Mesenteric fat pad (tissue), 1 donor: Measurements from ENCODE around the gene MYO18B. TPM values are rescaled to one million over a fixed set of nuclear protein-coding genes. Genes with fewer than 3 reads are reported as not detected.

ENCODE experiments used
- DNase-seq: peaks from one replicate; pipeline ENCODE4 v3.0.0-alpha.2; 2020; ENCODE audit warnings: low spot score
- total RNA-seq: library from RNA; stranded (reverse); fragmentation: NEBNext Ultra II Directional; extraction: Animal tissue kit (Norgen Biotek cat#: 25700); gene quantifications from one replicate; pipeline ENCODE4 v1.2.1, GENCODE V29; 2021
- donor health status: DM: yes; HTN: yes; CAD: no.

MYO18B gene
- total RNA-seq, 1 donor from 2014 or later = 0.10 TPM

DNA sequence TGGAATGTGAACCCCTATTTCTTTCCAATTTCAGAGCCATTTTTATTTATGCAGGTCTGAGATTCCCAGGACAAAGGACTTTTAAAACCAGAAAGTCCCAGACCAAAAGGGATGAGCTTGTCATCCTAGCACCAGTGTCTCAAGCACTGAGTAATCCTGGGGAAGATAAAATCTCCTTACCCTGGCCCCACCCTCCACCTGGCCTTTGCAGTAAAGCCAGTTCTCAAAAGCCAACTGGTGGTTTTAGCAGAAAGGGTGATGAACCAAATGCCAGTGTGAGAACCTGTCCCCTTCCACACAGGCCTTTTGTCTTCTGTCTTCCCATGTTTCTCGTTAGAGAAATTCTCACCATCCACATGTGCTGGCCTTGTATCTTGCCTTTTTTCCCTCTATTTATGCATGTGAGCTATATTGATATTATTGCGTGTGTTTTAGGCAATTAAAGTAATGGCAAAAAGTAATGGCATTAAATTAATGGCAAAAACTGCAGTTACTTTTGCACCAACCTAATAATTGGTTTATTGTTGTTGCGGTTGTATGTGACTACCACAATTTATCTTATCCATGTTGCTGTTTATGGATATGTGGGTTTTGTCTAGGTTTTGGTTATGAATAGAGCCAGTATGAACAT lies 191.3 kb downstream of the MYO18B start:
- DNase-seq = no peak

DNA sequence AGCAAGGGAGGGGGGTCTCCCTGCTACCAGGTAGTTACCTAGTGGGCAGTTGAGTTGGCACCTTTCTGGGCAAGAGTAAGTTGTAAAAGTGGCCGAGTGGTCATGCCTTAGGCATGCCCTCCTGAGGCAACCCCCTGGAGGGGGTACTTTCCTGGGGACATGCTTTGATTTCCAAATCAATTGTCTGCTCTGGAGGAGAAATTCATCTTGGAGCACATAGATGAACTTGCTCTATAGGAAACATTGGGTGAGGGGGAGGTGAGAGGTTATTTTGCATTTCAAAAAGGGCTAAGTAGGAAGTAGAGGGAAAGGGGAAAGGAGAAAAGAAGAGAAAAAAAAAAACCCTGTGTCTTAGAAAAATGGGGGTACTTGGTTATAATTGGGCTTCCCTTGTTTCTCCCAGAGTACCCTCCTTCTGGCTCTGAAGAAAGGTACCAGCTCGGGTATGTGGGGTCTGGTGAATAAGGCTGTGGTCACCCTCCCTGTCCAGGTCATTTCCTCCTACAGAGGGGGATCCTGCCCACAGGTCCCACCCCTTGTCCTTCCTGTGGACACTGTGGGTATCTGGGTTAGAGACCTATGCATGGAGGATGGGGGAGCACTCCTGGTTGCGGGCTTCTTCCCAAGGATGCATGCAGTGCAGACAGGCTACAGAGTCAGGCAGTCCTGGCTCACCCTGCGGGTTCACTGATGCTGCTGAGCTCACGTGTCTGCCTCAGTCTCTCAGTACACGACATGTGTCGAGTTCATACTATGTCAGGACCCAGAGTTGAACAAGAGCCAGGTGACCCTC lies 193.5 kb downstream of the MYO18B start:
- DNase-seq = no peak

DNA sequence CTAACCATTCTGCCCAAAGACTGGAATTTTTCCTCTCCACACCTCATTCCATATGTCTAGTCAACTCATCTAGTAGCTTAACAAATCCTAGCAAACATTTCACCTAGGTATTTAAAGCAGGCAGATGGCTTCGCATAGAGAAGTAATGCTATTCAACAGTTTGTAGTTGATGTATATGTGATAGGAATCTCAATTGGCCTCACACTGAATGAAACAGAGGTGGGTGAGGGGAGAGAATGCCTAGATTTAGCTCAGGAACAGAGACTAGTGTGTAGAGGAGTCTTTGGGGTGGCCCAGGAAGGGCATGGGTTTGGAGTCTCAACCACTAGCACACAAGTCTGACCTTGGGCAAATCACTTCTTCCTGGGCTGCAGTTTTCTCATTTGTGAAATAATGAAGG lies 196.2 kb downstream of the MYO18B start:
- DNase-seq = no peak

DNA sequence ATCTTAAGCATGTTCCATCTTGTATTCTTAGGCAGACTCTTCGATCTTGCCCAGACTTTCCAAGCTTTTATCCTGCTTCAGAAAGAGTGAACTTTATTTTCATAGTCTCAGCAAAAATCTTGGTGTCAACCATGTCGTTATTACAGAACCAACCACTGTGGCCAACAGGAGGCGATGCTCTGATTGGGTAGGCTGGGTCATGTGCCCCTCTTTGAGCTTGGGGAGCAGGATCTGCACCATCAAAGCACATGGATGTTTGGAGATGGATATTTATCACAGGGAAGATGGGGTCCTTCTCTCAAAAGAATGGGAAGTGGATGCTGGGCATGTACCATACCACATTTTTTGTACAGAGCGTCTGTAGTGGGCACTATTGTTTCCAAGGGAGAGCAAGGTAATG lies 197.4 kb downstream of the MYO18B start:
- DNase-seq = no peak

DNA sequence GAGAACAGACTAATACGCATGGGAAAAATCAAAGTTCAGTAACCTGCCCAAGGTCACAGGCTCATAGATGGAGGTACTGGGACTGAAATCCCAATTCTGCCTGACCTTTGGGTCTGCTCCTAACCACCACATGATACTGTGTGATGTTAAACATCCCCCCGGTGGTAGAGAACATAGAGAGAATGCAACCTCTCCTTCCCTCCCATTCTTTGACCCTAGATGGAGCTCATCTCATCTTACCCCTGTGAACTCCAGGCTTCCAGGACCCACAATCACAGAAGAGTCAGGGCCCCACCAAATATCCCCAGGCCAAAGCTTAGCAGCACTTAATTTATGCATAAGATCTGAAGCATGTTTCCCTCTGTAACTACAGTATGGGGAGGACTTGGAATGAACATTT lies 198.5 kb downstream of the MYO18B start:
- no peak for DNase-seq

DNA sequence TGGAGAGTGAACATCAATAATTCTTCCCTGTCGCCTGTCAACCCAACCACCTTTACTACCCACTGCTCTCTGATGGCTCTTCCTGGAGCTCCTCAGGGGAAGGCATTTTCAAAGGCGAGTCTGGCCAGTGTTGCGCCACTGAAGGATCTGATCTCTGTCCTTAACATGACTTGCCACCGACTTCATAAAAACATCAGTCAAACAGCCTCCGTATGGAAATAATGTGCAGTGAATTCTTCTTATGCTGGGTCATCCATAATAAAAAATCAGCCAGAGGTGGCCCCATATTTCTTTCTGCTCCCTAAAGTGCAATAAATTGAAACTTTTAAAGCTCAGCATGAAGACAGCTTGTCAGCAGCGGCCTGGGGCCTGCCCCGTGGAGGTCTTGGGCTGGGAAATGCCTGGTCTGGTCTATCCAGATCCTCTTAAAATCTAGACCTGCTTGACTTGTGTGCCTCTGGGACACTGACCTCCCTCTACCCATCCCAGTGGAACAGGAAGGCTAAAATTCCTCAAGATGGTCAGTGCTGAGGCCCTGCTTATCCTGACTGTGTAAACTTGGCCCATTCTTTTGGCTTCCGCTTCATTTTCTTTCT lies 199.5 kb downstream of the MYO18B start:
- DNase-seq = no peak

DNA sequence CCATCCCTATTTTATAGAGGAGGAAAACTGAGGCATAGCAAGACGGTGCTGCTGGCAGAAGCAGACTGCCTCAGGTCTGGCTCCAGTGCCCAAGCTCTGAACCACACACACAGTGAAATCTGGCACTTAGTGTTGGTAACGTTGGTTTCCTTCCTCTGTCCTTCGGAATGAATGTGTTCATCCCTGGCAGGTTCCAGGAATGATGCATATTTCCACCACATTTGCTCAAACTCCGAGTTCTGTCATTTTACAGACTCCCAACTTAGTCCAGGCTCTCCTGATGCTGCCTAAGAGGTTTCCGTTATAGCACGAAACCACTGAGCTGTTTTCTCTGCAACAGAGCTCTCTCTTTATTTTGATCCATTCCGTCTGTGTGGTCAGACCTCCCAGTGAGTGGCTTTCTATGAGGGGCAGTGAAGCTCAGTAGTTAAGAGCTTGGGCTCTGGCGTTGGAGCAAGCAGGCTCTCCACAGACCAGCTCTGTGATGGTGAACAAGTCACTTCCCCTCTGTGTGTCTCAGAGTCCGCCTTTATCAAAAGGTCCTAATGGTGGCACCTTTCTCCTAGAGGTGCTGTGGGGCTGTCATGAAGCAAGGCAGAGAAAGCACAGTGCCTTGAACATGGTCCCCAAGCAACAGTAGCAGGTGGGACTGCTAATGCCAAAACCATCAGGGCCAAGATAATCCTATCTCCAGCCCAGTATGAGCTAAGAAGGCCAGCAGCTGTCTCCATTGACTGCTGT lies 200.3 kb downstream of the MYO18B start:
- no peak for DNase-seq

DNA sequence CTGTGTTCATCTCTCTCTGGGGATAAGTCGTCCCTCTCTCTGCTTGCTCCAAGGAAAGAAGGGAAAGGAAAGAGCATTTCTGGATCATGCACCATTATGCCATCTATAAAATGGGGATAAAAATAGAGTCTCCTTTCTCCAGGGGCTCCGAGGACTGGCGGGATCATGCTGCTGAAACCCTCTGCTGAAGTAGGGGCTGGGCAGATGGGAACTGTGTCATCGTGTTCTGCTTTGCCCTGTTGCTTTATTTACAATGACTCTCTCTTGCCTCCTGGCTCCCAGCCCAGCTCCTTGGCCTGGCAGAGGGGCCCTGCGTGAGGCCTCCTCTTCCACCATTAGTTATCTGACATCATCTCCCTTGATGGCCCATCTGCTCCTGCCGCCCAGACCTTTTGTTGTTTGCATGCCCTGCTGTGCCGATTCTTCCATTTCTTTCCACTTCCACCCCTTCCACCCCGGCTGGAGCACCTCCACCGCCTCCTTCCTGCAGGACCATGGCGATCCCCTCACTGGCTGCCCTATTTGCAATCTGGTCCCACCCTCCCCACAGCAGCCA lies 200.9 kb downstream of the MYO18B start:
- DNase-seq = no peak

DNA sequence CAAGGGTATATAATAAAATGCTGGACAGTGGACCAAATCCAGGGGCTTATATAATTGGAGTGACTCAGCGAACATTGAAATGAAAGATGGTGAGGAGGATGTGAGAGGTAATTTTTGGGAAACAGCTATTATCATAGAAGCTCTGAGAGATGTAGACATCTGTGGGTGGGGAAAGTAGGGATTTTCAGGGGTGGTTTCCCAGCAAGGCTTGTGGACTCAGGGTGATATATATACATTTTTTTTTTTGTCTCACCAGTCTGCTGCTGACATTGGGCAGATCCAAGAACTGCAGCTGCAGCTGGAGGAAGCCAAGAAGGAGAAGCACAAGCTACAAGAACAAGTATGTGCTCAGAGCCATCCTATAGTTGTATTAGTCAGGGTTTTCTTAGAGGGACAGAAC lies 208.1 kb downstream of the MYO18B start:
- DNase-seq = no peak

DNA sequence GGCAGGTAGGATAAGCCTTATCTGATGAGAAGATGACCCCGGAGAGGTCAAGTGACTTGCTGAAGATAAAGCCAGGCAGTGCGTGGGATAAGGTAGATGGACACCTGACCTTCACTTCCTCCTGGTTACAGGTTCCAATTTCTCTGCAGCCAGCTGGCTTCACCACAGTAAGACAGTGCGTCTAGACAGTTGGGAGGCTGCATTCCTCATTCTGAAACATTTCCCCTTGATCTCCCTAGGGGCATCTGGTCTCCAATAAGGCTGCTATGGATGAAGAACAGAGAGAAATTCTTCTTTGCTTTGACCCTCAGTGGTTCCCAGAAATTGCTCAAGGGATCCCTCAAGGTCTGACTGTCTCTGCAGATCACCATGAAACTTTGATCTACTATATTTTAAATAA lies 211.3 kb downstream of the MYO18B start:
- DNase-seq = no peak

DNA sequence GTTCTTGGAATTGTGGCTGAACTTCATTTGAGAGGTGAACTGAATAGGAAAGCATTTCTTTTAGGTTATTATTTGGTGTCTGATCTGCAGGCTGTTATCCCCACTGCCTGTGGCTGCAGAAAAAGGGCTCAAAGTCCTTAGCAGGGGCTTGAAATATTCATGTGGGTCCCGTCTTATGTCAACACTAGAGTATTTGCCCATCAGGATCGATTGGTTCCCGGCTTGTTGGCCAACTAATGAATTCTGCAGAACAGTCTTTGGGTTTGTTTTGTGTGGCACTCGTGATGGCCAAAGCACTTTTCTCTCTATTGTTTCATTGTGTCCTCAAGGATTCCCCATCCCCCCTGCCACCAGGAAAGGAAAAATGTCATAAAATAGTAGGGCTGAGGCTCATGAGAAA lies 211.9 kb downstream of the MYO18B start:
- no peak for DNase-seq

DNA sequence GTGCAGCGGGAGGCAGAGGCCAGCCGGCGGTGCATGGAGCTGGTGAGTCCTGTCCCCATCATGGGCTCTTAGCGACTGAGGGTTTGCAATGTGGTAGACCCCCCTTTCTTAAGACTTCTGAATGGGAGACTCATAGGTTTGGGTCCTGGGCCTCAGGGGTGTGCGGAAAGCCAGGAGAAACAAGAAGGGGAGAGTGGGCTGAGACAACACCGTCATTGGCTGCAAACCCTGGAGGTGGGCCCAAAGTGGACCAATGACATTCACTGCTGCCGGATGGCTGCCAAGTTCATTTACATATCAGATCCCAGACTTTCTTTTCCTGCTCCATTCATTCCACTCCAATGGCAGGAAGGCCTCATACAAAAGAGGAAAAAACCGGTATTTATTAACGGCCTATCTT lies 213.3 kb downstream of the MYO18B start:
- DNase-seq = no peak

DNA sequence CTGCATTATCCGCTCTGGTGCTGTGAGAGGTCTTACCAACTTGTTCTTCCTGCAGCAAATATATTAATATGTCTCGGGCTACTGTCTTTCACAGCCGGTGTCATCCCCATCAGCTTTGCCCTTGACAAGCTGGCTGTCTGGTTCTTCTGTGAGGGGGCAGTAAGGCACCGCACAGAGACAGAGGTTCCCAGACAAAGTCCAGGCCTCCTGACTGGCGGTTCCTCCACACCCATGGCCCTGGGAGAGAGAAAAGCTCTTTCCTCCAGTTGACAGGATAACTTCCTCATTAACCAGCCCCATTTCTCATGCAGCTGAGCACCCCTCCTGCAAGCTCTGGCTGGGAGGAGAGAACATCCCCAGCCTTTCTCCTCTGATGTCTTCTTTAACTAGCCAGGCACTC lies 214.8 kb downstream of the MYO18B start:
- DNase-seq = no peak

DNA sequence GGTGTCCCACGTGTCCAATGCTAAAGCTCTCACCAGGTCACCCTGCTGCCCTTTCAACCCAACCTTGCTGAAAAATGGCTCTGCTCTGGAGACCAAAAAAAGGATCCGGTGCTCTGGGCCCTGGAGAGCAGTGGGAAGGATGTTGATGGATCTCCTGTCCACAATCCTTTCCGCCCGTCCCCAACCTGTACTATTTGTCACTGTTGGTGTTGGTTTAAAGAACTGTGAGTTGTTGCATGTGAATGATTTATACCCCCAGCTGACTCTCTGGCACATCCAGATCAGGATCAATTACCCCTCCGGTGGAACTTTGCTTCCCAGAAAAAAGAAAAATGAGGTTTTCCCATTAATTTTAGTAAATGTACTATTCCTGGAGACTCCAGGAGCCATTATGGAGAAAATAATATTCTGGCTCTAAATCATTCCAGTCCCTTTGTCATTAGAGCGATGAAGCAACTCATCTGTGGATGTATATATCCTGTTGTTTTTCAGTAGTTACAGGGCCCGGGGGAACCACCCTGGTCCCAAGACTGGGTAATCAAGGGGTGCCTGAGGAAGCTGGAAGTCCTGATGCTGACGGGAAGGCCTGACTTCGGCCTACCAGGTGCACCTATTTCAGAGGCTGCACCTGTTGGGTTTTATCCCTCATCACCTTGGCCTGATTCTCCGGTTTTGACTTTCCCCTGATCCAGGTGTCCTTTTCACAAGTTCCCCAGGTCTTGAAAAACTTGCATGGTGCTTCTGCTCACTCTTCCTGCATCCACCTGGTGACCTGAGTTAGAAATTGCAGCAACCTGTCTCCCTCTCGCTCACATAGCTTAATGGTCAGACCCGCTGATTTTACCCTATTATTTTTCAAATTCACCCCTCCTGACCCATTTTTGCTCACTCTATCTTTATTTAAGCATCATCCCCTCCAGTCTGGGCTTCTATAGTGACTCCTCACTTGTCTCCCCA lies 218.1 kb downstream of the MYO18B start:
- no peak for DNase-seq

DNA sequence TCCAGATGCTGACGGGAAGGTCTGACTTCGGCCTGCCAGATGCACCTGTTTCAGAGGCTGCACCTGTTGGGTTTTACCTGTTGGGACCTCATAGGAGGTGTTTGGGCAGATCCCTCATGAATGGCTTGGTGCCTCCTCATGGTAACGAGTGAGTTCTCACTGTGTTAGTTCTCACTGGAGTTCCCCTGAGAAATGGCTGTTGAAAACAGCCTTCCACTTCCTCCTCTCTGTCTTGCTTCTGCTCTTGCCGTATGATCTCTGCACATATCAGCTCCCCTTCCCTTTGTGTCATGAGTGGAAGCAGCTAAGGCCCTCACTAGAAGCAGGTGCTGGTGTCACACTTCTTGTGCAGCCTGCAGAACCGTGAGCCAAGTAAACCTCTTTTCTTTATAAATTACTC lies 219.7 kb downstream of the MYO18B start:
- no peak for DNase-seq

DNA sequence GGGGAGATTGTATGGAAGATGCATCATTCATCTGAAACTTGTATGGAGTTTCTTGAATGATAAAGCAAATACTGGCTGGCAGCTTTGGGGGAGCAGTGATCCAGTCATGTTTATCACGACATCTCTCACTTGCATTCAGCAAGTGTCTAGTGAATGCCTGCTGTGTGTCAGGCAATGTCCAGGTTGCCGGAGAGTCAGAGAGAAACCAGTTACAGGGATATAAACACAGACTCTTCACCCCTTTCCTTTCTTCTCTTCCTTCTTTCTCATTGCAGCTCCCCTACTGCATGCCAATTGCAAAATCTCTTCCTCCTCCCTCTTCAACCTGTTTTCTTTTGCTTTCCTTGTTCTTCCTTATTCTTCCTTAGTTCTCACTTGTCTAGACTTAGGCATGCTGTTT lies 220.7 kb downstream of the MYO18B start:
- no peak for DNase-seq

DNA sequence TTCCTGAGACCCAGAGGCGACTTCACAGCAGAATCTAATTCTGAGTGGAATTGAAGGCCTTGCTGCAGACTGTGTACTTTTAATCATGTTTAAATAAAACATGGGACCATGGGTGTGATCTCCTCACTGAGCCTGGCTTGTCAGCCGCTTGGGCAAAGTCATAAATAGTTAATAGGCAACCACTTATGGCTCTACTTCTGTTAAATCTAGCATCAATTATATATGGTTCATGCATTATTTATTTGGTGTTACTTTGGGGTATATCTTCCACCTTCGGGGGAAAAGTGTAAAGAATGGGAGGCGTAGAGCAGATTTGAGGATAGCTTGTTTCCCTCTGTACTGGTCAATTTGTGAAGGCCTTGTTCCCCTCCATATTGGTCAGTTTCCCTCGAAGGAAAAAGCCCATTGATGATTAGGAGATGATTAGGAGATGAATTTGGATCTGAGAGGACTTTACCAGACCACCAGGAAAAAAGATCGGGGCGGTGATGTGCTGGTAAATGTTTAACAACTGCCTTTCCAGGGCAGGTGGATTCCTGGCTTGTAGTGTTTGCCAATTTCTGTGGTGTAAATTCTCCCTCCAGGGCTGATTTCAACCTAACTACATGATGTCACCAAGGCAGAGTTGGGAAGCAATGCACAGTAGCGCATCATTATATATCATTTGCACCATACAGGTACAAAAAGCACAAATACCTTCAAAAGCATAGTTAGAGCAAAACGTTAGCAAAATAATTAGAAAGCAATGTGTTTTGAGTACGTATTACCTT lies 223.2 kb downstream of the MYO18B start:
- DNase-seq = no peak

DNA sequence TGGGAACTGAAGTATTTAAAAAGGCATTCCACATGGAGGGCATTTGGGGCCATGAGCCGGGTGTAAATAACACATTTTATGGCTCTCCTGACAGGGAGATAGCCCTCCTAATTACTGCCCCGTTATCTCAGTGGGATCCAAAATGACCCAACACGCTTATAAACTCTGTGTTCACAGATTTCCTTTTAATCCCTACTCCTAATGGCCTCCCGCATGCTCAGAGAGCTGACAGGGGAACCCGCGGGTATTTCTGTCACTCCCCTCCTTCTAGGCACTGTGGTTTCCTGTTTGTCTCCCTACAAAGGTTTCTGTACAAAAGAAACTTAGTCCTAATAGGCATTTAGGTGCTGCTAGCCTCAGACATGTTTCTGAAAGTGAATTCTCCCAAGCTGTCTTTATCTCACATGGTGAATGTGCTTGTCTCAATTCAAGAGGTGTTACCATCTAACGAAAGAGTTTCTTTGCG lies 224.5 kb downstream of the MYO18B start:
- DNase-seq = no peak

DNA sequence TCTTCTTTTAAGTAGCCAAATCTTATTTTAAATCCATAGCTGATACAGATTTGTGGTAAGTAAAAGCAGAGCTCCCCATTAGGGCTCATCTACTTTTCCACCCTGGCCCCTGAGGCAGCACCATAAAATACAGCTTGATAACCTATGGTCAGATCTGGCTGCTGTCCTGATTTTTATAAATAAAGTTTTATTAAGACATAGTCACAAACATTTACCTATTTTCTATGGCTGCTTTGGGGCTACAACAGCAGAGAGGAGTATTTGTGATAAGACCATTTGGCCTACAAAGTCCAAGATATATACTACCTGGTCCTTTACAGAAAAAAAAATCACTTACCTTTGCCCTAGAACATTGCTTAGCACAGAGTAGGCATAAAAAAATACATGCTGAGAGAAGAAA lies 227.3 kb downstream of the MYO18B start:
- no peak for DNase-seq

DNA sequence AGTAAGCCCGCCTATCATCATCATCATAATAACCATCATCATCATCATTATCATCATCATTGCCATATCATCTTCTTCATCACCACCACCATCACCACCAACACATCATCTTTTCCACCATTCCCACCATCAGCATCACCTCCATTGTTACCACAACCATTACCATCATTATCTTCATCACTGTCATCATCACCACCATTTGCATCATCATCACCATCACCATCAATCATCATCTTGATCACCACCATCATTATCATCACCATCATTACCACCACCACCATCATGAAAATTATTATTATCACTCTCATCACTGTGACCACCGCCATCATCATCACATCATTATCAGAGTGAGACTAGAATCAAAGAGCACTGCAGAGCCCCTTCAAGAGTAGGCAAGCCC lies 227.9 kb downstream of the MYO18B start:
- DNase-seq = no peak
